ENCODE results near the gene PHACTR4. TPM values are rescaled to one million over a fixed set of nuclear protein-coding genes. Genes with fewer than 3 reads are reported as not detected.

Gene PHACTR4
- total and polyA plus RNA-seq, 10 of the 15 experiments (the other 5 are each of a cell fraction or from before 2014, with no cell fraction given), result 8.9 to 34.2 (median 12.5) TPM

- TF ChIP-seq MLLT1 (IDR thresholded peaks at IDR 0.05) (no peak), PML (IDR thresholded peaks at IDR 0.05; ENCODE audit: low read length) (no peak)
- TF ChIP-seq, protein P1, sequence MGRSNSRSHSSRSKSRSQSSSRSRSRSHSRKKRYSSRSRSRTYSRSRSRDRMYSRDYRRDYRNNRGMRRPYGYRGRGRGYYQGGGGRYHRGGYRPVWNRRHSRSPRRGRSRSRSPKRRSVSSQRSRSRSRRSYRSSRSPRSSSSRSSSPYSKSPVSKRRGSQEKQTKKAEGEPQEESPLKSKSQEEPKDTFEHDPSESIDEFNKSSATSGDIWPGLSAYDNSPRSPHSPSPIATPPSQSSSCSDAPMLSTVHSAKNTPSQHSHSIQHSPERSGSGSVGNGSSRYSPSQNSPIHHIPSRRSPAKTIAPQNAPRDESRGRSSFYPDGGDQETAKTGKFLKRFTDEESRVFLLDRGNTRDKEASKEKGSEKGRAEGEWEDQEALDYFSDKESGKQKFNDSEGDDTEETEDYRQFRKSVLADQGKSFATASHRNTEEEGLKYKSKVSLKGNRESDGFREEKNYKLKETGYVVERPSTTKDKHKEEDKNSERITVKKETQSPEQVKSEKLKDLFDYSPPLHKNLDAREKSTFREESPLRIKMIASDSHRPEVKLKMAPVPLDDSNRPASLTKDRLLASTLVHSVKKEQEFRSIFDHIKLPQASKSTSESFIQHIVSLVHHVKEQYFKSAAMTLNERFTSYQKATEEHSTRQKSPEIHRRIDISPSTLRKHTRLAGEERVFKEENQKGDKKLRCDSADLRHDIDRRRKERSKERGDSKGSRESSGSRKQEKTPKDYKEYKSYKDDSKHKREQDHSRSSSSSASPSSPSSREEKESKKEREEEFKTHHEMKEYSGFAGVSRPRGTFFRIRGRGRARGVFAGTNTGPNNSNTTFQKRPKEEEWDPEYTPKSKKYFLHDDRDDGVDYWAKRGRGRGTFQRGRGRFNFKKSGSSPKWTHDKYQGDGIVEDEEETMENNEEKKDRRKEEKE (IDR thresholded peaks at IDR 0.05), result no peak
Measured at GRCh38 chr1:28340221-28340974, 29.1 kb upstream of the PHACTR4 start (continued).

DNA sequence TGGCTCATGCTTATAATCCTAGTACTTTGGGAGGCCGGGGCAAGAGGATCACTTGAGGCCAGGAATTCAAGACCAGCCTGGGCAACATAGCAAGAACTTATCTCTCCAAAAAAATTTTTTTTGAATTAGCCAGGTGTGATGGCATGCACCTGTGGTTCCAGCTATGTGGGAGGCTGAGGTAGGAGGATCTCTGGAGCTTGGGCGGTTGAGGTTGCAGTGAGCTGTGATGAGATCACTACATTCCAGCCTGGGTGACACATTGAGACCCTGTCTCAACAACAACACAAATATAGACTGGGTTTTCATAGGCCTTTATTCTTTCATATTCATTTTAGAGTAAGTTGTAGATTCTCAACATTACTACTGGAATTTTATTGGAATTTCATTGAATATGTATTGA, 27.9 kb upstream of the PHACTR4 start:
- no peak for FAIRE-seq
- ATAC-seq, result no peak

More for the DNA sequence above, 27.9 kb upstream of the PHACTR4 start:
- SMC1A ChIA-PET (ENCODE audit: uncharacterized antibody, unreplicated experiment), result interaction anchor here (1.2 to 2.6 kb wide), 2 partner anchors 13 to 92 kb away, joined by 3 to 8 read pairs; partner anchors contain the start of gene MED18
- CTCF ChIA-PET, result interaction anchor here (1.3 to 2.0 kb wide), 2 partner anchors 18 to 93 kb away, joined by 4 to 6 read pairs; no protein-coding TSS in a partner anchor
- no peaks in the 10 kb centered on the region for H3K79me2 ChIP-seq (ENCODE audit: control insufficient read depth, insufficient read depth, low read length)
- BruUV-seq (replicated peaks), result no TSS peak
- no peak for DNase-seq (ENCODE audit: low read depth, low spot score)
- H3K27me3 ChIP-seq (replicated peaks in 1 of 2; ENCODE audit: control insufficient read depth in 2 of 2, insufficient read depth in 2 of 2, low read length in 1 of 2), result no peaks in the 10 kb centered on the region
- POLR2A ChIA-PET, result interaction anchor here (1.5 kb wide), 1 partner anchor 12 kb away, joined by 3 read pairs; no protein-coding TSS in a partner anchor
- no peaks in the 10 kb centered on the region for H3K9me3 ChIP-seq (replicated peaks; ENCODE audit: control insufficient read depth, insufficient read depth, low read length)
- TF ChIP-seq JUNB (IDR thresholded peaks at IDR 0.05) (no peak), EP300 (IDR thresholded peaks at IDR 0.05; ENCODE audit: borderline replicate concordance in 1 of 2, control insufficient read depth in 1 of 2, low read depth in 2 of 2, low read length in 2 of 2) (no peak), ZZZ3 (IDR thresholded peaks at IDR 0.05; ENCODE audit: control insufficient read depth, insufficient read length, low read depth) (no peak), RBBP5 (conservative IDR thresholded peaks at IDR 0.05) (no peak), SMAD1 (IDR thresholded peaks at IDR 0.05; ENCODE audit: low read depth, partially characterized antibody) (no peak)
- TF ChIP-seq, protein P2, sequence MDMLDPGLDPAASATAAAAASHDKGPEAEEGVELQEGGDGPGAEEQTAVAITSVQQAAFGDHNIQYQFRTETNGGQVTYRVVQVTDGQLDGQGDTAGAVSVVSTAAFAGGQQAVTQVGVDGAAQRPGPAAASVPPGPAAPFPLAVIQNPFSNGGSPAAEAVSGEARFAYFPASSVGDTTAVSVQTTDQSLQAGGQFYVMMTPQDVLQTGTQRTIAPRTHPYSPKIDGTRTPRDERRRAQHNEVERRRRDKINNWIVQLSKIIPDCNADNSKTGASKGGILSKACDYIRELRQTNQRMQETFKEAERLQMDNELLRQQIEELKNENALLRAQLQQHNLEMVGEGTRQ (IDR thresholded peaks at IDR 0.05; ENCODE audit: borderline replicate concordance, low read depth, low read length), result no peak
- RAD21 ChIA-PET (ENCODE audit: unreplicated experiment), result no interaction called here
- in situ Hi-C loops (cut with MboI) (no loop called here), intact Hi-C loops (cut with micrococcal nuclease; ENCODE audit: unreplicated experiment) (no loop called here)
- no peaks in the 10 kb centered on the region for H3K36me3 ChIP-seq (ENCODE audit: control insufficient read depth in 2 of 2, insufficient read depth in 2 of 2, low read length in 1 of 2)
- no peaks in the 10 kb centered on the region for H4K20me1 ChIP-seq (ENCODE audit: control insufficient read depth, insufficient read depth)
- 91% methylated on average over 2 of the region's 2 CpGs for WGBS (ENCODE audit: insufficient coverage, insufficient replicate concordance, low lambda C conversion rate, missing lambda C conversion rate)
- no peak overlapping the region for H3K4me3 ChIP-seq
- H3K4me2 ChIP-seq (ENCODE audit: control insufficient read depth, insufficient read depth), result no peak overlapping the region
- H3K4me1 ChIP-seq (ENCODE audit: control insufficient read depth, insufficient read depth, low read length), result no peaks in the 10 kb centered on the region
- H3K9ac ChIP-seq (ENCODE audit: control insufficient read depth, insufficient read depth, low read length), result no peak overlapping the region
- H3K27ac ChIP-seq (ENCODE audit: control insufficient read depth, insufficient read depth), result no peak overlapping the region
- H2AFZ ChIP-seq (ENCODE audit: control insufficient read depth, low read depth, low read length), result no peak overlapping the region
